Nephron progenitor cell (in vitro differentiated cells): Measurements from ENCODE around the gene GNAI3.

Experiments used
- DNase-seq: peaks from one replicate; pipeline ENCODE4 v3.0.0; 2021
- H3K27ac Mint-ChIP-seq: 2 replicates; pipeline ENCODE4 v1.8.0; 2021; ENCODE audit warnings: mild to moderate bottlenecking, moderate library complexity, mixed read lengths
- H3K27me3 Mint-ChIP-seq: 2 replicates; pipeline ENCODE4 v1.8.0; 2021; ENCODE audit warnings: mild to moderate bottlenecking, low read depth, mixed read lengths; ENCODE audit not compliant: poor library complexity
- H3K36me3 Mint-ChIP-seq: 2 replicates; pipeline ENCODE4 v1.8.0; 2021; ENCODE audit warnings: low read depth, mixed read lengths
- H3K4me1 Mint-ChIP-seq: 2 replicates; pipeline ENCODE4 v1.8.0; 2021; ENCODE audit warnings: mixed read lengths
- H3K4me3 Mint-ChIP-seq: 2 replicates; pipeline ENCODE4 v1.8.0; 2021; ENCODE audit warnings: mild to moderate bottlenecking, moderate library complexity, mixed read lengths
- H3K9me3 Mint-ChIP-seq: 2 replicates; pipeline ENCODE4 v1.8.0; 2021; ENCODE audit warnings: mild to moderate bottlenecking, moderate library complexity, mixed read lengths
- TF ChIP-seq, protein P1 (sequence below): fragments of 200-600 bp; sonication (generic); IDR thresholded peaks from 2 replicates; pipeline ENCODE4 v1.5.0; 2021; ENCODE audit warnings: antibody characterized with exemption

Gene GNAI3

DNA sequence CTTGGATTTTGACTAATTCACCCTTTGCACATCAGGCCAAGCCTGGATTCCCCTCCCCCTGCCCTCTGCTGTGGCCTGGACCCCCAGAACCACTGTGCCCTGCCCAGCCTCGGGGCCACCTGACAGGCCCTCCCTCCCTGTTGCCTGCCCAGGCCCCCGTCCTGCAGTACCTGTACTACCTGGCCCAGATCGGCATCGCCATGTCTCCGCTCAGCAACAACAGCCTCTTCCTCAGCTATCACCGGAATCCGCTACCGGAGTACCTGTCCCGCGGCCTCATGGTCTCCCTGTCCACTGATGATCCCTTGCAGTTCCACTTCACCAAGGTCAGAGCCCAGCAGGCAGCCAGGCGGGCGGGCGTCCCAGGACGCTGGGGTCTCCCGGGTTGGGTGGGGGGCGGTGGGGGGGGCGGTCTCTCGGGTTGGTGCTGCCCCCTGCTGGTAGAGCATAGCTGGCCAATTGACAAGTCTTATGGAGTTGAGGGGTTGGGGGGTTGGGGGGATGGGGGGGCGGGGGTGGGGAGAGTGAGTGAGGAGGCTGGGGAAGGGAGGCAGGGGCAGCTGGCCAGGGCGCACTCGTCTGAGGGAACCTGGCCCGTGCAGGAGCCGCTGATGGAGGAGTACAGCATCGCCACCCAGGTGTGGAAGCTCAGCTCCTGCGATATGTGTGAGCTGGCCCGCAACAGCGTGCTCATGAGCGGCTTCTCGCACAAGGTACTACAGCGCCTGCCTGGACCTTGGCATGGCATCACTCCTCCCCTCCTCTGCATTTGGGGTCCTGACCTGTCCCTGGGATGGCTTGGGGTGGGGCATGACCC lies 81.9 kb downstream of the GNAI3 start:
- H3K4me1 Mint-ChIP-seq = peaks cover 24% of the 10 kb centered on the region
- H3K9me3 Mint-ChIP-seq = no peaks in the 10 kb centered on the region
- no peak overlapping the region for H3K27ac Mint-ChIP-seq
- H3K4me3 Mint-ChIP-seq = no peak overlapping the region
- H3K36me3 Mint-ChIP-seq = peaks cover 38% of the 10 kb centered on the region
- H3K27me3 Mint-ChIP-seq = no peaks in the 10 kb centered on the region
- TF ChIP-seq, protein P1, sequence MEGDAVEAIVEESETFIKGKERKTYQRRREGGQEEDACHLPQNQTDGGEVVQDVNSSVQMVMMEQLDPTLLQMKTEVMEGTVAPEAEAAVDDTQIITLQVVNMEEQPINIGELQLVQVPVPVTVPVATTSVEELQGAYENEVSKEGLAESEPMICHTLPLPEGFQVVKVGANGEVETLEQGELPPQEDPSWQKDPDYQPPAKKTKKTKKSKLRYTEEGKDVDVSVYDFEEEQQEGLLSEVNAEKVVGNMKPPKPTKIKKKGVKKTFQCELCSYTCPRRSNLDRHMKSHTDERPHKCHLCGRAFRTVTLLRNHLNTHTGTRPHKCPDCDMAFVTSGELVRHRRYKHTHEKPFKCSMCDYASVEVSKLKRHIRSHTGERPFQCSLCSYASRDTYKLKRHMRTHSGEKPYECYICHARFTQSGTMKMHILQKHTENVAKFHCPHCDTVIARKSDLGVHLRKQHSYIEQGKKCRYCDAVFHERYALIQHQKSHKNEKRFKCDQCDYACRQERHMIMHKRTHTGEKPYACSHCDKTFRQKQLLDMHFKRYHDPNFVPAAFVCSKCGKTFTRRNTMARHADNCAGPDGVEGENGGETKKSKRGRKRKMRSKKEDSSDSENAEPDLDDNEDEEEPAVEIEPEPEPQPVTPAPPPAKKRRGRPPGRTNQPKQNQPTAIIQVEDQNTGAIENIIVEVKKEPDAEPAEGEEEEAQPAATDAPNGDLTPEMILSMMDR = no peak
- peak; percentile 58 for DNase-seq

DNA sequence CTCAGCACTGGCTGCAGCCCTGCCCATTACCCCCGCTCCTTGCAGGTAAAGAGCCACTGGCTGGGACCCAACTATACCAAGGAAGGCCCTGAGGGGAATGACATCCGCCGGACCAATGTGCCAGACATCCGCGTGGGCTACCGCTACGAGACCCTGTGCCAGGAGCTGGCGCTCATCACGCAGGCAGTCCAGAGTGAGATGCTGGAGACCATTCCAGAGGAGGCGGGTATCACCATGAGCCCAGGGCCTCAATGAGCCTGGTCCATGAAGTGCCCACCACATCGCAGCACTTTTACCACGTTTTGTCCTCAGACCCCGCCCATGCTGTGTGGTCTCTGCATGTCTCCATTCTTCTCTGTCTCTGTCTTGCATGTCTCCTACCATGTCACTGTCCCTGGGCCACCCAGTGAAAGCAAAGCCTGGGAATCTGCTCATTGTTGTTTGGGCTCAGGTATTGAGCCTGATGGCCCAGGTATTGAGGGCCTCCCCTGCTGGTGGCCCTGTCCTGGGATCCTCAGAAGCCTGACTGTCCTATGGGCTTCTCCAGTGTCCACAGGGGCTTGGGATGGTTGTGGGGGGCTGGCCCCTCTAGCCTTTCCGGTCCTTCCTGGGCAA lies 82.6 kb downstream of the GNAI3 start:
- Mint-ChIP-seq H3K4me3 (no peak overlapping the region), H3K27me3 (no peaks in the 10 kb centered on the region), H3K9me3 (no peaks in the 10 kb centered on the region), H3K36me3 (peaks cover 36% of the 10 kb centered on the region), H3K4me1 (peaks cover 20% of the 10 kb centered on the region), H3K27ac (no peak overlapping the region)
- DNase-seq = no peak
- TF ChIP-seq, protein P1 = no peak

DNA sequence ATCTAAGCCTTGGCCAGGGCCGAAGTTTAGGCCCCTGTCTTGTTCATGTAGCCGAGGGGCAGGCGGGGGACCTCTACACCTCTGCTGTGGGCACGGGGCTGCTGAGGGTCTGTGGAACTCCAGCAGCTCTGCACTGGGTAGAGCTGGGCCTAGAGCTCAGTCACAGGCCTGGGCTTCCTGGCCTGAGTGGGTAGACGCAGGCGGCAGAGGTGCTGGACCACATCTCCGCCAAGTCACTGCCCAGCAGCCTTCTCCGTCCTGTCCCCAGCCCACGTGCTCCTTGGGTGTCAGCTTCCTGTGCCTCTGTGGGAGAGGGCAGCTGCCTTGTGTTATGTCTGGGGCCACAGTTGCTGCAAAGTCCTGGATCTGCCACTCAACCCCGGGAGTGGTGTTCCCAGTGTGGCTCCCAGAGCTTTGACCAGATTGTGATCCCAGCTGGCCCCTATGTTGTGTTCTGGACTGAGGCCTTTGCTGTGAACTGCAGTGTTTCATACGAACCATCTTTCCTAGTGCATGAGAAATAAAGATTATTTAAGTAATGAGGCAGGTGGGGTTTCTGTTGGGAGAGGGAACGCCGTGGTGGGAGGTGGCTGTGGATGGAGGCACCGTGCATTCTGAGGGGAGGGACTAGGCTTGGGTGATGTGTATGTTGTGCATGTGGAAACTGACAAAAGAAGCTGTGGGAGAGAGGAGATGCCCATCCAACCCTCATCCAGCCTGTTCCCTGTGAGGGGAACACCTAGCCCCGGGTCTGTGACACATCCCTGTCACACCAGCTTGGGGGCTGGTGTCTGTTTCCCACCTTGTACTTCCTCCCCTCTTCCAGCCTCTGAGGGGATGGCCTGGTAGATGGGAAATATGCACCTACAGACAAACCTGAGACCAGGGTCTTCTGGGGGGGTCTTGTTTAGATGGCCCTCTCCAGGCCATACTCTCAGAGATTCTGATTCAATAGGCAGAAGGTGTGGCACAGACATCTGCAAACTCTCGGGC lies 83.4 kb downstream of the GNAI3 start:
- H3K27ac Mint-ChIP-seq = no peak overlapping the region
- TF ChIP-seq, protein P1 = no peak
- peaks cover 33% of the 10 kb centered on the region for H3K36me3 Mint-ChIP-seq
- H3K9me3 Mint-ChIP-seq = no peaks in the 10 kb centered on the region
- H3K4me3 Mint-ChIP-seq = no peak overlapping the region
- H3K27me3 Mint-ChIP-seq = no peaks in the 10 kb centered on the region
- peaks cover 28% of the 10 kb centered on the region for H3K4me1 Mint-ChIP-seq
- DNase-seq = no peak

DNA sequence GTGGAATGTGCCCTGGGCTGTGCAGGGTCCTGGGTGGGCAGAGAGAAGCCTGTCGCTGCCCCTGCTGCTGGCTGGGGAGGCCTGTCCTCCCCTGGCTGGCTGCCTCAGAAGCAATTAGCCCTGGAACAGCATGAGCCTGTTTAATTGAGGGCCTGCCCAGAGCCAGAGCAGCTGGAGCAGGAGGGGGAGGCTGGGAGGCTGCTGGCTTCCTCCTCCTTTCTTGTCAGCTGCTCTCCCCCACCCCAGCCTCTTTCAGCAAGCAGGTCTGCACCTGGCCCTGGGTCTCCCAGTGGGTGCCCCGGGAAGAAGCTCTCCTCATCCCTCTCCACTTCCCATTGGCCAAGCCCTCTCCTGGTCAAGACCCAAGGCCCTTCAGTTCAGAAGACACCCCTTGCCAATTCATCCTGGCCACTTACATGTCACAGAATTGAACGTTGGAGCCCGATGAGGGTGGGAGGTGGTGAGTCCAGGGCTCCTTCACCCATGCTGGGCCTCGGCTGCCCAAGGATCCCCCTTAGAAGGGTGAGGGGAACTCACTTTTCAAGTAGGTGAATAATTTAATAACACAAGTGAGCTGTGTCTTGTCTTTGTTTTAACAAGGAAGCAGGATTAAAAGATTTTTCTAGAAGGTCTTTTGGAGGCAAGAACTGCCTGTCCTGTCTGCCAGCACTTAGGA lies 84.4 kb downstream of the GNAI3 start:
- no peak for DNase-seq
- Mint-ChIP-seq H3K27ac (peak overlapping the region; percentile 66), H3K4me3 (no peak overlapping the region), H3K4me1 (peaks cover 24% of the 10 kb centered on the region), H3K27me3 (no peaks in the 10 kb centered on the region), H3K9me3 (no peaks in the 10 kb centered on the region), H3K36me3 (peaks cover 28% of the 10 kb centered on the region)
- TF ChIP-seq, protein P1 = no peak

DNA sequence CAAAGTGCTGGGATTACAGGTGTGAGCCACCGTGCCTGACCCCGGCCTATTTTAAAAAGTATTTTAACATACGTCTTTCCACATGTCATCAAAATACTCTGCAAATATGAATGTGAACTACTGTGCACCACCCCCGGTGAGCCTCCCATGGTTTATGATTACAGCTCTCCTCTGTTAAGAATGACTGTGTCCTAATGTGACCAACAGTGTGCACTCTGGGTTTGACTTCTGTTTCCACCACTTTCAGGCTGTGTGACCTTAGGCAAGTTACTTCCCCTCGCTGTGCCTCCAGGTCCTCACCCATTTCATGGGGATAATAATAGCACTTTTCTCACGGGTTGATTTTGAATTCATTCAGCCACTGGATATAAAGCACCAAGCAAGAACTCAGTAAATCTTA lies 85.9 kb downstream of the GNAI3 start:
- no peak for DNase-seq
- TF ChIP-seq, protein P1 = no peak
- Mint-ChIP-seq H3K36me3 (peaks cover 20% of the 10 kb centered on the region), H3K9me3 (no peaks in the 10 kb centered on the region), H3K4me3 (no peak overlapping the region), H3K4me1 (peaks cover 19% of the 10 kb centered on the region), H3K27me3 (peaks cover 3% of the 10 kb centered on the region), H3K27ac (no peak overlapping the region)
